ENCODE results near the gene MKRN2OS.

DNA sequence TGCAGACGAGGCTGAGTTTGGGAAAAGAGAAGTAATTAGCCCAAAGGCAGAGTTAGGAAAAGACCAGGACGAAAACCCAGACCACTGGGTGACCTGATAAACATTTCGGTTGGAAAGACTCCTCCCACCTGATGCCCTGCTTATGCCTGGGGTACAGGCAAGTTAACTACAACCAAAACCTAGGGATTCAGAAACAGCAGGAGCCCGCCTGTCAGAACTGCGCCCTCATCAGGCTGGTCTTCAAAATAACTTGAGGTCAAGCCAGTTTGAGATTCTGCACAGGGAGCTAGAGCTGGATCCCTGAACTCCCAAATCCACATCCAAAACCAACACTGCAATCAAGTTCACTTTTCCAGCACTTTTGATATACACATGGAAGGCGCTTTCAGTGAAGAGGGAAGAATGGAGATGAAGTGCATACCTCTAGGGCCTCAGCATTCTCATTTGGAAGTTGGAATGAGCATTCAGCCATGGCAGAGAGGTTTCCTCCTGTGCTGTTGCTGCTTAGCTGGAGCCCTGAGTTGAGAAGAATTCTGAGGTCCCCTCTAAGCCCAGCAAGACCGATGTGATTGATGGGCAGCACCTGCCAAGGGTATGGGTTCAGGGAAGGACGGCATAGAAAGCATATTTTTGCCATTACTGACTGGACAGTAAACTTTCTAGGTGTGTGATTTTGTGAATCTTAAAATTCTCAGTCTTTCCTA is 49.4 kb downstream of the MKRN2OS start:
- TF ChIP-seq PAX5 (IDR thresholded peaks at IDR 0.05; ENCODE audit: insufficient read depth, low read length, severe bottlenecking): no peak
- TF ChIP-seq POLR2A (IDR thresholded peaks at IDR 0.05; ENCODE audit: low read depth, low read length): no peak

All from GM12891 (cell line).